Measurements from ENCODE around the gene SYPL2. TPM values are rescaled to one million over a fixed set of nuclear protein-coding genes. Genes with fewer than 3 reads are reported as not detected.

SYPL2 gene
- total RNA-seq, 1 donor from 2014 or later = not detected

GRCh38 chr1:109530457-109531087, 64.2 kb downstream of the SYPL2 start:
- no peak overlapping the region for H3K27ac ChIP-seq
- H3K4me3 Mint-ChIP-seq = no peak overlapping the region

GRCh38 chr1:109531380-109531779, 65.0 kb downstream of the SYPL2 start:
- no peak overlapping the region for H3K4me3 ChIP-seq
- H3K9me3 ChIP-seq (ENCODE audit: low read depth) = no peaks in the 10 kb centered on the region
- H3F3A ChIP-seq (ENCODE audit: low read depth) = peaks cover 5% of the 10 kb centered on the region
- H3K27ac Mint-ChIP-seq = peak overlapping the region; percentile 19
- no peak overlapping the region for H3K9ac ChIP-seq
- TF ChIP-seq CTCF (IDR thresholded peaks at IDR 0.05) = no peak
- TF ChIP-seq EZH2phosphoT487 (IDR thresholded peaks at IDR 0.05) = no peak
- TF ChIP-seq EZH2 (IDR thresholded peaks at IDR 0.05) = no peak
- no peaks in the 10 kb centered on the region for H4K20me1 ChIP-seq (ENCODE audit: low read depth)
- no peak overlapping the region for H3K27ac ChIP-seq
- H3K4me3 Mint-ChIP-seq = no peak overlapping the region
- H2AFZ ChIP-seq (replicated peaks) = no peak overlapping the region
- no peaks in the 10 kb centered on the region for H3K79me2 ChIP-seq (ENCODE audit: low read depth)
- peaks cover 7% of the 10 kb centered on the region for H3K27me3 Mint-ChIP-seq (ENCODE audit: insufficient read depth, low read depth)
- H3K9me3 Mint-ChIP-seq = no peaks in the 10 kb centered on the region
- H3K36me3 Mint-ChIP-seq = no peaks in the 10 kb centered on the region
- H3K27me3 ChIP-seq = no peaks in the 10 kb centered on the region
- H3K4me1 ChIP-seq = peaks cover 26% of the 10 kb centered on the region
- H3K4me2 ChIP-seq = no peak overlapping the region
- no peaks in the 10 kb centered on the region for H3K36me3 ChIP-seq
- peaks cover 42% of the 10 kb centered on the region for H3K4me1 Mint-ChIP-seq
- no peak for DNase-seq (ENCODE audit: low spot score)

More at GRCh38 chr1:109530457-109531087, 64.2 kb downstream of the SYPL2 start:
- peak; percentile 57 for DNase-seq (ENCODE audit: low spot score)
- H3K79me2 ChIP-seq (ENCODE audit: low read depth) = no peaks in the 10 kb centered on the region
- no peaks in the 10 kb centered on the region for H4K20me1 ChIP-seq (ENCODE audit: low read depth)
- Mint-ChIP-seq H3K36me3 (no peaks in the 10 kb centered on the region), H3K9me3 (no peaks in the 10 kb centered on the region), H3K4me1 (peaks cover 36% of the 10 kb centered on the region), H3K27me3 (ENCODE audit: insufficient read depth, low read depth) (peaks cover 9% of the 10 kb centered on the region), H3K27ac (no peak overlapping the region)
- H3K4me2 ChIP-seq = peak overlapping the region; percentile 45
- H3K36me3 ChIP-seq = no peaks in the 10 kb centered on the region
- H3K27me3 ChIP-seq = no peaks in the 10 kb centered on the region
- H3K9me3 ChIP-seq (ENCODE audit: low read depth) = no peaks in the 10 kb centered on the region
- peaks cover 5% of the 10 kb centered on the region for H3F3A ChIP-seq (ENCODE audit: low read depth)
- H2AFZ ChIP-seq (replicated peaks) = no peak overlapping the region
- H3K4me1 ChIP-seq = peaks cover 18% of the 10 kb centered on the region
- no peak overlapping the region for H3K9ac ChIP-seq
- TF ChIP-seq CTCF (IDR thresholded peaks at IDR 0.05) = no peak
- TF ChIP-seq EZH2phosphoT487 (IDR thresholded peaks at IDR 0.05) = no peak
- TF ChIP-seq EZH2 (IDR thresholded peaks at IDR 0.05) = no peak
- H3K4me3 ChIP-seq = no peak overlapping the region

Other genes with a start within 250 kb of the SYPL2 start
- 11.1 and 26.5 TPM in 2 replicates for gene CELSR2, start 217.0 kb upstream of the SYPL2 start, total RNA-seq (ENCODE audit: low replicate concordance)
- 78.1 and 134 TPM in 2 replicates for gene PSRC1, start 183.4 kb upstream of the SYPL2 start, total RNA-seq (ENCODE audit: low replicate concordance)
- gene MYBPHL, start 159.5 kb upstream of the SYPL2 start, total RNA-seq (ENCODE audit: low replicate concordance) = not detected in 2 replicates
- gene SORT1, start 68.6 kb upstream of the SYPL2 start, total RNA-seq (ENCODE audit: low replicate concordance) = 33.3 and 38.9 TPM in 2 replicates
- gene PSMA5, start 40.1 kb upstream of the SYPL2 start, total RNA-seq (ENCODE audit: low replicate concordance) = 49.9 and 62.0 TPM in 2 replicates
- gene ATXN7L2, start 17.4 kb downstream of the SYPL2 start, total RNA-seq (ENCODE audit: low replicate concordance) = 6.5 and 8.5 TPM in 2 replicates
- gene CYB561D1, start 27.5 kb downstream of the SYPL2 start, total RNA-seq (ENCODE audit: low replicate concordance) = 4.3 and 6.8 TPM in 2 replicates
- gene AMIGO1, start 43.2 kb downstream of the SYPL2 start, total RNA-seq (ENCODE audit: low replicate concordance) = 4.5 and 6.0 TPM in 2 replicates
- 0.71 and 1.4 TPM in 2 replicates for gene GPR61, start 73.3 kb downstream of the SYPL2 start, total RNA-seq (ENCODE audit: low replicate concordance)
- gene GNAI3, start 82.1 kb downstream of the SYPL2 start, total RNA-seq (ENCODE audit: low replicate concordance) = 11.4 and 15.4 TPM in 2 replicates
- 0.25 TPM in 1 of 2 replicates, not detected in the other for gene GNAT2, start 153.1 kb downstream of the SYPL2 start, total RNA-seq (ENCODE audit: low replicate concordance)
- 22.9 and 49.8 TPM in 2 replicates for gene AMPD2, start 153.3 kb downstream of the SYPL2 start, total RNA-seq (ENCODE audit: low replicate concordance)
- 4.3 and 17.3 TPM in 2 replicates for gene GSTM4, start 189.6 kb downstream of the SYPL2 start, total RNA-seq (ENCODE audit: low replicate concordance)
- gene GSTM2, start 201.5 kb downstream of the SYPL2 start, total RNA-seq (ENCODE audit: low replicate concordance) = 15.6 and 24.2 TPM in 2 replicates
- gene GSTM1, start 221.3 kb downstream of the SYPL2 start, total RNA-seq (ENCODE audit: low replicate concordance) = 13.8 and 20.8 TPM in 2 replicates
- gene GSTM5, start 245.7 kb downstream of the SYPL2 start, total RNA-seq (ENCODE audit: low replicate concordance) = 0.62 TPM in 1 of 2 replicates, not detected in the other

Measured in neural progenitor cell (in vitro differentiated cells).